HFF-Myc (cell line): ENCODE data around the gene PLBD1.

Source experiments
- DNase-seq: peaks from one replicate; pipeline ENCODE4 v3.0.0-alpha.2; 2011; ENCODE audit warnings: low read depth; ENCODE audit errors: extremely low read depth
- H3K4me3 ChIP-seq: replicated peaks from 2 replicates; pipeline ENCODE4 v1.5.1; 2011; ENCODE audit warnings: low read depth, mild to moderate bottlenecking, control low read depth, low read length
- TF ChIP-seq, protein P1 (sequence below): IDR thresholded peaks from 2 replicates; pipeline ENCODE4 v1.5.1; 2012; ENCODE audit warnings: mild to moderate bottlenecking, low read depth, low read length, control low read depth; ENCODE audit errors: missing control alignments

PLBD1 gene

DNA sequence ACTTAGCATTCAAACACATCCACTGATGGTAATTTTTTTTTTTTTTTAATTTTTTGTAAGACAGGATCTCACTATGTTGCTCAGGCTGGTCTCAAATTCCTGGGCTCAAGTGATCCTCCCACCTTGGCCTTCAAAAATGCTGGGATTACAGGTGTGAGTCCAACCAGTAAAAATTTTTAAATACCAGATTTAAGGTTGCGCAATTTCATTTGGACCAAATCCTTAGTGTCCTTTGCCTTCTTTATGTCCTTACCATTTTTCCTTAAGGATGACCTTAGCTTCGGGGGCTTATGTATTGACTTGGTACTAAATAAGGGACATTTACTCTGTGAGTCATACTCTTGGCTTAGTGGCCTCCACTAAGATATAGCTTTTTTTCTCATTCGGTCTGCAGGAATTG lies 4.1 kb upstream of the PLBD1 start:
- DNase-seq, result no peak
- TF ChIP-seq, protein P1, sequence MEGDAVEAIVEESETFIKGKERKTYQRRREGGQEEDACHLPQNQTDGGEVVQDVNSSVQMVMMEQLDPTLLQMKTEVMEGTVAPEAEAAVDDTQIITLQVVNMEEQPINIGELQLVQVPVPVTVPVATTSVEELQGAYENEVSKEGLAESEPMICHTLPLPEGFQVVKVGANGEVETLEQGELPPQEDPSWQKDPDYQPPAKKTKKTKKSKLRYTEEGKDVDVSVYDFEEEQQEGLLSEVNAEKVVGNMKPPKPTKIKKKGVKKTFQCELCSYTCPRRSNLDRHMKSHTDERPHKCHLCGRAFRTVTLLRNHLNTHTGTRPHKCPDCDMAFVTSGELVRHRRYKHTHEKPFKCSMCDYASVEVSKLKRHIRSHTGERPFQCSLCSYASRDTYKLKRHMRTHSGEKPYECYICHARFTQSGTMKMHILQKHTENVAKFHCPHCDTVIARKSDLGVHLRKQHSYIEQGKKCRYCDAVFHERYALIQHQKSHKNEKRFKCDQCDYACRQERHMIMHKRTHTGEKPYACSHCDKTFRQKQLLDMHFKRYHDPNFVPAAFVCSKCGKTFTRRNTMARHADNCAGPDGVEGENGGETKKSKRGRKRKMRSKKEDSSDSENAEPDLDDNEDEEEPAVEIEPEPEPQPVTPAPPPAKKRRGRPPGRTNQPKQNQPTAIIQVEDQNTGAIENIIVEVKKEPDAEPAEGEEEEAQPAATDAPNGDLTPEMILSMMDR, result no peak
- H3K4me3 ChIP-seq, result no peak overlapping the region

DNA sequence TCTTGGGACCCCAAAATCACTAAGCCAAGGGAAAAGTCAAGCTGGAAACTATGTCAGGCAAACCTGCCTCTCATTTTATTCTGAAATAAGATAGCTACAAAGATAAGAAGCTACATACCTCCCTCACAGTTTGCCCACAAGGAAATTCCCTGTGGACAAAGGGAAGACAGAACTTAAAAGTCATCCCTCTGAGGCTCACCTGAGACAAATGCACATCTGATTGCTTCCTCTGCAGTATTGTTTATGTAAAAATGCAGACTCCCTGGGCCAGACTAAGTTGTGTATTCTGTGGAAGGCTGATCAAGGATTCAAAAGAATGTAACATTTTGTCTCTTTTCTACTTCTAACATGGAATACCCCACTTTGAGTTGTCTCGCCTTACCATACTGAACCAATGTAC lies 2.5 kb upstream of the PLBD1 start:
- H3K4me3 ChIP-seq, result no peak overlapping the region
- DNase-seq, result no peak
- TF ChIP-seq, protein P1, result no peak

DNA sequence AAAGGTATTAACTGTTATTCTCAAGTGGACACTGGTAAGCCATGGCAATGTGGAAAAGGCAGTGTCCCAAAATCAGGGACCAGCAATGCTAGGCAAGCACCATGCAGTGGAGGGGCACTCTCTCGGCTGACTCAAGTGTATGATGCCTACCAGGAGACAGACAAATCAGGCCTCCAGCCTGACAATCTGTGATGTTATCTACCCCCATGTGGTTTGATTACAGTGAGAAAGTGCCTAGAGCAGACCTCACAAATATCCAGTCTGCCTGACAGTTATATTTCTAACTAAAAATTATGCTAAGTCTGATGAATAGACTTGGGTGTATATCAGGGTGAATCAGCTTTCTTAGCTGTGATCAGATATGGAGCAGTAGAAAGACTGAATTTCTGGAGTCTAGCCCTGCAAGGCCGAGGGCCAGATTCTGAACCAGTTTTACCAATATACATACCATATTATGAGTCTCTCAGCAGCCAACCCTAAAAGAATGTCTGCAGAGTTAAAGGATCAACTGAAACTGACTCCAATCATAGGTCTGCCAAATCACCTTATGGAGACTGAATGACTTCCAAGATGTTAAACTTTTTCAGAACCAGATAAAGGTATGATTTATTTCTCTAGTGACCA lies 3.2 kb downstream of the PLBD1 start:
- no peak overlapping the region for H3K4me3 ChIP-seq
- no peak for DNase-seq
- TF ChIP-seq, protein P1, result no peak

GRCh38 chr12:14563046-14563445 lies 4.6 kb downstream of the PLBD1 start:
- TF ChIP-seq, protein P1, result no peak

GRCh38 chr12:14562279-14562678 lies 5.4 kb downstream of the PLBD1 start:
- TF ChIP-seq, protein P1, result no peak
- no peak for DNase-seq
- H3K4me3 ChIP-seq, result no peak overlapping the region

More at GRCh38 chr12:14563046-14563445, 4.6 kb downstream of the PLBD1 start:
- H3K4me3 ChIP-seq, result no peak overlapping the region
- DNase-seq, result no peak

DNA sequence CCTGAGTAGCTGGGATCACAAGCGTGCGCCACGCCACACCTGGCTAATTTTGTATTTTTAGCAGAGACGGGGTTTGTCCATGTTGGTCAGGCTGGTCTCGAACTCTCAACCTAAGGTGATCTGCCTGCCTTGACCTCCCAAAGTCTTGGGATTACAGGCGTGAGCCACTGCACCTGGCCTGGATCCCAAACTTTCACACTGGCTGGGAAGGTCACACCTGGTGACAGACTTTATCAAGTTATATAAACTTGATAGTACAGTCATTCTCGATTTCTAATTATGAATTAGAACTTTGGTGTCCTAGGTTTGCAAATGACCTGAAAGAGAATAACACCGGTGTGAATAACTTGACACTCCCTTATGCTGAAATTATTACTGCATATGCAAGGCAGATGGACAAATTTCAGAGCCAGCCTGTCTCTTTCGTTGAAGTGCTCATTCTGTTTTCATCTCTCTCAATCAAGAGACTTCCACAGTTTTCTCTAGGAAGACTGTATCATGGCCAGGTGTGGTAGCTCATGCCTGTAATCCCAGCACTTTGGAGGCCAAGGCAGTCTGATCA lies 5.9 kb downstream of the PLBD1 start:
- DNase-seq, result no peak
- H3K4me3 ChIP-seq, result no peak overlapping the region
- TF ChIP-seq, protein P1, result no peak

DNA sequence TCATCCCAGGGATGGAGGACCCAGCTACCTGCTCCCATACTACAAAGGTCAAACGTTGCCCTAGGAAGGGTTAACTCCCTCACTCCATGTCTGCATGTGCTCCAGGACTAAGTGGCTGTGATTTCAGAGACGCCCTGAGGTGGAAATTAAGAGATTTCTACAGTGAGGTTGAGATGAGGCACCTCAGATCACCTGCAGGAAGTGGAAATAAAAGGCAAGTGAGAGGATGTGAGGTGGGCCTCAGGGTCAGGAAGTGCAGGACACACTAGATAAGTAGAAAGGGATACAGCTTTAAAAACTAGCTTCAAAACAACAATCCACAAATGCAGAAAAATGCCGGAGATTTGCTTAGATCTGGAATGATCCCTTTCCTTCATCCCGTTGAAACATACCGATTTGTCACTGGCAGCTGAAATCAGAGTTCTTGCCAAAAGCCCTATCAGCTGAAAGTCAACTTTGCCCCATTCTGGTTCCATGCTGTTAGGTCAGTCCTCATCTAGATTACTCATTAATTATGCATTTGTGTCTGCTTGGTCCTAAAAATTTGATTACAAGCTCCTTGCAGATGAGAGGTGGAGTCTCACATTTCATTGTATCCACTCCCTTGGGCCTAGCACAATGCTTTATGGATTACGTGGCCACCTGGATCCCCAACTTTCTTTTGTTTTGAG lies 6.6 kb downstream of the PLBD1 start:
- DNase-seq, result no peak

More for the DNA sequence above, 6.6 kb downstream of the PLBD1 start:
- TF ChIP-seq, protein P1, result no peak
- H3K4me3 ChIP-seq, result no peak overlapping the region
